Measurements from ENCODE around the gene BAZ1A. TPM values are rescaled to one million over a fixed set of nuclear protein-coding genes. Genes with fewer than 3 reads are reported as not detected.

The BAZ1A gene

GRCh38 chr14:34710744-34711143, 164.4 kb downstream of the BAZ1A start:
- Histone ChIP-seq H3K9ac (ENCODE audit: low read length) (no peak overlapping the region), H3K4me3 (ENCODE audit: low read length) (no peak overlapping the region), H3K79me2 (ENCODE audit: control insufficient read depth, insufficient read depth, low read length) (peaks cover 2% of the 10 kb centered on the region), H3K18ac (ENCODE audit: low read length) (no peak overlapping the region), H3K23ac (ENCODE audit: low read length) (no peak overlapping the region), H2AK5ac (ENCODE audit: low read length) (no peak overlapping the region), H3K79me1 (ENCODE audit: low read length) (peaks cover 5% of the 10 kb centered on the region), H2BK15ac (replicated peaks; ENCODE audit: low read depth) (no peak overlapping the region), H3K56ac (ENCODE audit: low read length) (no peak overlapping the region), H2BK5ac (ENCODE audit: low read length) (no peak overlapping the region), H3K4me2 (ENCODE audit: low read length) (no peak overlapping the region), H2BK120ac (ENCODE audit: low read depth, low read length) (no peak overlapping the region), H3K4ac (ENCODE audit: low read depth, low read length) (no peak overlapping the region), H3K4me1 (ENCODE audit: control insufficient read depth, low read depth, low read length) (no peaks in the 10 kb centered on the region), H3K36me3 (ENCODE audit: control insufficient read depth, insufficient read depth, low read length) (no peaks in the 10 kb centered on the region), H3K27ac (ENCODE audit: low read depth, low read length) (no peak overlapping the region), H4K5ac (ENCODE audit: low read length) (no peak overlapping the region), H3K27me3 (ENCODE audit: insufficient read depth, low read length, poor library complexity) (no peaks in the 10 kb centered on the region), H4K8ac (ENCODE audit: low read depth, low read length) (no peak overlapping the region)
- DNase-seq, result no peak
- no CpG with 5 or more reads among the region's 2 CpGs for WGBS (ENCODE audit: extremely low coverage, insufficient coverage, low lambda C conversion rate)

- no peak overlapping the region for H4K5ac ChIP-seq (ENCODE audit: low read length)
- no peak overlapping the region for H2AK5ac ChIP-seq (ENCODE audit: low read length)
- H3K18ac ChIP-seq (ENCODE audit: low read length), result no peak overlapping the region
- no peak overlapping the region for H3K27ac ChIP-seq (ENCODE audit: low read depth, low read length)
- no peak overlapping the region for H2BK5ac ChIP-seq (ENCODE audit: low read length)
- no peak overlapping the region for H2BK120ac ChIP-seq (ENCODE audit: low read depth, low read length)
- peaks cover 5% of the 10 kb centered on the region for H3K79me1 ChIP-seq (ENCODE audit: low read length)
- no peak for DNase-seq
- no peak overlapping the region for H3K4ac ChIP-seq (ENCODE audit: low read depth, low read length)
- H3K56ac ChIP-seq (ENCODE audit: low read length), result no peak overlapping the region
- peaks cover 2% of the 10 kb centered on the region for H3K79me2 ChIP-seq (ENCODE audit: control insufficient read depth, insufficient read depth, low read length)
- no peaks in the 10 kb centered on the region for H3K27me3 ChIP-seq (ENCODE audit: insufficient read depth, low read length, poor library complexity)
- no peak overlapping the region for H3K4me3 ChIP-seq (ENCODE audit: low read length)
- no peak overlapping the region for H3K4me2 ChIP-seq (ENCODE audit: low read length)
- no peak overlapping the region for H2BK15ac ChIP-seq (replicated peaks; ENCODE audit: low read depth)
- no peak overlapping the region for H4K8ac ChIP-seq (ENCODE audit: low read depth, low read length)
- no peaks in the 10 kb centered on the region for H3K4me1 ChIP-seq (ENCODE audit: control insufficient read depth, low read depth, low read length)
- no peak overlapping the region for H3K9ac ChIP-seq (ENCODE audit: low read length)
- H3K23ac ChIP-seq (ENCODE audit: low read length), result no peak overlapping the region
- H3K36me3 ChIP-seq (ENCODE audit: control insufficient read depth, insufficient read depth, low read length), result no peaks in the 10 kb centered on the region
- WGBS (ENCODE audit: extremely low coverage, insufficient coverage, low lambda C conversion rate), result no CpG with 5 or more reads among the region's 1 CpG
These were observed 165.2 kb downstream of the BAZ1A start for GRCh38 chr14:34710006-34710405.

DNA sequence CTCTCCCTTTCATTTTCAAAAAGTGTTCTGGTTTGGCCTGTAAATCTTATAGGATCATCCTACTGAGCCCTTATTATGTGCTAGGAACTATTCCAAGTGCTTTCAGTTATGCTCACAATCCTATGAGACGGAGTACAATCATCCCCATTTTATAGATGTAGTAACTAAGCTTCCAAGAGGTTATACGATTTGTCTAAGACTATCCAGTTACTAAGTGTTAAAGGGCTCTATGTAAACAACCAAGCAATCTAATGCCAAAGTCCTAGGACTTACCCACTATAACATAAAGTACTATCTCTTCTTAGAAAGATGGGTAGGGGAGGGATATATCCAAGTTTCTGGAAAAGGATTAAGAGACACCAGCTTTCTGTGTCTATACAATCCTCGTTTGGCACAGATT, 167.4 kb downstream of the BAZ1A start:
- no peak overlapping the region for H3K56ac ChIP-seq (ENCODE audit: low read length)
- no peak overlapping the region for H2BK15ac ChIP-seq (replicated peaks; ENCODE audit: low read depth)
- H2BK5ac ChIP-seq (ENCODE audit: low read length), result no peak overlapping the region
- H4K8ac ChIP-seq (ENCODE audit: low read depth, low read length), result no peak overlapping the region
- no peak overlapping the region for H3K4ac ChIP-seq (ENCODE audit: low read depth, low read length)
- WGBS (ENCODE audit: extremely low coverage, insufficient coverage, low lambda C conversion rate), result no CpG with 5 or more reads among the region's 3 CpGs
- DNase-seq, result no peak
- H2BK120ac ChIP-seq (ENCODE audit: low read depth, low read length), result no peak overlapping the region
- peaks cover 5% of the 10 kb centered on the region for H3K79me1 ChIP-seq (ENCODE audit: low read length)
- H3K4me3 ChIP-seq (ENCODE audit: low read length), result no peak overlapping the region
- H3K23ac ChIP-seq (ENCODE audit: low read length), result no peak overlapping the region
- no peaks in the 10 kb centered on the region for H3K27me3 ChIP-seq (ENCODE audit: insufficient read depth, low read length, poor library complexity)
- no peak overlapping the region for H2AK5ac ChIP-seq (ENCODE audit: low read length)
- no peak overlapping the region for H3K27ac ChIP-seq (ENCODE audit: low read depth, low read length)
- H3K4me1 ChIP-seq (ENCODE audit: control insufficient read depth, low read depth, low read length), result no peaks in the 10 kb centered on the region
- H3K36me3 ChIP-seq (ENCODE audit: control insufficient read depth, insufficient read depth, low read length), result no peaks in the 10 kb centered on the region
- H3K4me2 ChIP-seq (ENCODE audit: low read length), result no peak overlapping the region
- H4K5ac ChIP-seq (ENCODE audit: low read length), result no peak overlapping the region
- H3K9ac ChIP-seq (ENCODE audit: low read length), result no peak overlapping the region
- no peaks in the 10 kb centered on the region for H3K79me2 ChIP-seq (ENCODE audit: control insufficient read depth, insufficient read depth, low read length)
- no peak overlapping the region for H3K18ac ChIP-seq (ENCODE audit: low read length)

Small RNAs within 50 kb of the gene (small RNA-seq; reads per million reads assigned to genes)
- not detected for gene AL121603.1 (ENCODE audit: insufficient read depth)
- not detected for gene RNU7-41P (ENCODE audit: insufficient read depth)

All from mesendoderm (in vitro differentiated cells).